K562 (cell line): ENCODE results near the gene ICAM2. TPM values are rescaled to one million over a fixed set of nuclear protein-coding genes. Genes with fewer than 3 reads are reported as not detected.

Experiments
- ARID1B ChIP-seq: fragments of 450-650 bp; IDR thresholded peaks from 2 replicates; pipeline ENCODE4 v1.6.1; 2016; ENCODE audit warnings: antibody characterized with exemption, mild to moderate bottlenecking, inconsistent platforms
- BDP1 ChIP-seq: IDR thresholded peaks from 3 replicates; pipeline ENCODE4 v1.6.1; 2011; ENCODE audit not compliant: insufficient read length, insufficient read depth
- BHLHE40 ChIP-seq: IDR thresholded peaks from 2 replicates; pipeline ENCODE4 v1.6.1; 2011; ENCODE audit warnings: low read length, improper control_type of control experiment
- FOSL1 ChIP-seq: fragments of 200-800 bp; sonication (Bioruptor generic); conservative IDR thresholded peaks from 2 replicates; pipeline ENCODE4 v1.6.1; 2016; ENCODE audit warnings: missing genetic modification characterization, missing compliant biosample characterization
- GATA2 ChIP-seq: sonication (generic); formaldehyde crosslinking; IDR thresholded peaks from 2 replicates; pipeline ENCODE4 v1.4.0; 2020; ENCODE audit warnings: mild to moderate bottlenecking, missing genetic modification reagents
- MAFG ChIP-seq: fragments of 450-650 bp; conservative IDR thresholded peaks from 2 replicates; pipeline ENCODE4 v1.6.1; 2016; ENCODE audit warnings: missing genetic modification characterization, missing compliant biosample characterization
- MEIS2 ChIP-seq: fragments of 450-650 bp; IDR thresholded peaks from 2 replicates; pipeline ENCODE4 v1.6.1; 2014; ENCODE audit warnings: mild to moderate bottlenecking; ENCODE audit not compliant: partially characterized antibody
- MYC ChIP-seq, 2 experiments: fragments of 250-450 bp in 1 of 2; sonication (Bioruptor Pico) in 1 of 2; IDR thresholded peaks; 2 replicates each; pipeline versions ENCODE4 v1.5.1 to v1.6.1; 2012 to 2021; ENCODE audit warnings: low read depth in 2 of 2, borderline replicate concordance in 1 of 2, improper control_type of control experiment in 1 of 2, low read length in 1 of 2, mild to moderate bottlenecking in 1 of 2, moderate library complexity in 1 of 2
- NCOR1 ChIP-seq: fragments of 450-650 bp; IDR thresholded peaks from 2 replicates; pipeline ENCODE4 v1.6.1; 2016; ENCODE audit warnings: mild to moderate bottlenecking, moderate library complexity
- NR2F6 ChIP-seq: fragments of 450-650 bp; formaldehyde crosslinking; IDR thresholded peaks from 2 replicates; pipeline ENCODE4 v1.4.0; 2020; ENCODE audit warnings: mild to moderate bottlenecking
- POLR2AphosphoS2 ChIP-seq: IDR thresholded peaks from 2 replicates; pipeline ENCODE4 v1.6.1; 2012; ENCODE audit warnings: low read length, improper control_type of control experiment
- PPARD ChIP-seq: fragments of 250-450 bp; sonication (Bioruptor Pico); IDR thresholded peaks from 2 replicates; pipeline ENCODE4 v1.8.0; 2022; ENCODE audit warnings: inconsistent platforms, mild to moderate bottlenecking, moderate library complexity
- RUNX1 ChIP-seq: sonication (generic); IDR thresholded peaks from 2 replicates; pipeline ENCODE4 v1.6.1; 2016; ENCODE audit warnings: antibody characterized with exemption, low read depth
- TCF3 ChIP-seq: sonication (generic); formaldehyde crosslinking; IDR thresholded peaks from 2 replicates; pipeline ENCODE4 v1.4.0; 2020; ENCODE audit warnings: mild to moderate bottlenecking, missing genetic modification reagents
- ZBTB17 ChIP-seq: fragments of 450-650 bp; formaldehyde crosslinking; IDR thresholded peaks from 2 replicates; pipeline ENCODE4 v1.4.0; 2020; ENCODE audit warnings: mild to moderate bottlenecking
- ZNF175 ChIP-seq: fragments of 200-800 bp; sonication (Bioruptor generic); IDR thresholded peaks from 2 replicates; pipeline ENCODE4 v1.6.1; 2016; ENCODE audit warnings: low read depth, mild to moderate bottlenecking, missing genetic modification characterization, missing compliant biosample characterization
- polyA plus RNA-seq, 8 experiments: library from polyadenylated mRNA; depleted of rRNA in 4 of 8; stranded (reverse) in 5 of 8; unstranded in 3 of 8; fragments of >200 nt; fragmentation: Nextera tagmentation in 2 of 8; fragmentation: Illumina TruSeq in 1 of 8; extraction: Ambion mirVana in 2 of 8; extraction: Trizol in 1 of 8; gene quantifications; 2 replicates each; pipeline versions ENCODE4 v1.2.1 to v1.2.3, GENCODE V29; 2011 to 2014; ENCODE audit warnings: inconsistent platforms in 1 of 8, missing spikeins in 1 of 8
- total RNA-seq, 7 experiments: library from RNA; depleted of rRNA in 6 of 7; stranded (reverse); fragments of >200 nt in 6 of 7; fragmentation: Illumina TruSeq in 2 of 7; extraction: Trizol in 2 of 7; gene quantifications; 2 replicates each; pipeline versions ENCODE4 v1.2.1 to v1.2.3, GENCODE V29; 2011 to 2021; ENCODE audit warnings: low replicate concordance in 1 of 7
- TF ChIP-seq, protein P1 (sequence below): fragments of 250-450 bp; sonication (Bioruptor Pico); IDR thresholded peaks from 2 replicates; pipeline ENCODE4 v1.4.0; 2020; ENCODE audit warnings: mild to moderate bottlenecking, moderate library complexity
- TF ChIP-seq, protein P2 (sequence below), 2 experiments: fragments of 450-650 bp; IDR thresholded peaks; 2 replicates each; pipeline ENCODE4 v1.6.1; 2018; ENCODE audit warnings: mild to moderate bottlenecking in 2 of 2, low read depth in 1 of 2; ENCODE audit not compliant: partially characterized antibody in 2 of 2

ICAM2 gene
- total and polyA plus RNA-seq, 9 of the 15 experiments (the other 6 are each of a cell fraction or from before 2014, with no cell fraction given): 37.9 to 89.4 (median 60.6) TPM

DNA sequence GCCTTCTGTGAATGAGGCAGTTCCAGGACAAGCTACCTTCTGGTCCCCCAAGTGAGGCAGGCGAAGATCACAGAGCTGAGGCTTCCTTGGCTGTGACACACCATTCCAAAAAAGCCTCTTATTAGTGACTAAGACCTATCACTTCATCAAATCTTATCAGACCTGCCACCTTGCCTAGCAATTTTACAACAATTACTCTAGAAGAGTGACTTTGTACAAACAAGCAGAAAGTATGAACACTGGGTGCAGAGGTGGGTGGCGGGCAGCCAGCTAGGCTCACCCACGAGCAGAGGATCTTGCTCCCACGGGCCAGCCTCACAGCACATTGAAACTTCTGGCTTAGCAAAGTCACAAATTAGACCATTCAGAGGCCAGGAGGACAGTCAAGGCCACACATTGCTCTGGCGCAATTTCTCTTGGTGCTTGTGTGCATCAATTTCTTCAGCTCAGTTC lies 2.2 kb upstream of the ICAM2 start (continued):
- TF ChIP-seq MYC (IDR thresholded peaks at IDR 0.05; ENCODE audit: low read depth, low read length) (0 out of 2 replicates have a peak, but pooled peaks have one; percentile 13), MYC (CRISPR knock-in tag; IDR thresholded peaks at IDR 0.05; ENCODE audit: borderline replicate concordance, low read depth) (no peak), PPARD (no peak), BHLHE40 (no peak), ARID1B (peak; percentile 89), POLR2AphosphoS2 (no peak), FOSL1 (peak; percentile 90), BDP1 (no peak), NCOR1 (no peak), ZNF175 (CRISPR knock-in tag) (no peak), NR2F6 (CRISPR knock-in tag) (no peak), GATA2 (CRISPR knock-in tag) (peak; percentile 62; the same call in 1 of the 2 replicates), TCF3 (CRISPR knock-in tag) (peak; percentile 78), MEIS2 (peak; percentile 16), ZBTB17 (CRISPR knock-in tag) (no peak), MAFG (tag) (peak; percentile 33; the same call in 1 of the 2 replicates), RUNX1 (no peak)
- TF ChIP-seq, protein P1, sequence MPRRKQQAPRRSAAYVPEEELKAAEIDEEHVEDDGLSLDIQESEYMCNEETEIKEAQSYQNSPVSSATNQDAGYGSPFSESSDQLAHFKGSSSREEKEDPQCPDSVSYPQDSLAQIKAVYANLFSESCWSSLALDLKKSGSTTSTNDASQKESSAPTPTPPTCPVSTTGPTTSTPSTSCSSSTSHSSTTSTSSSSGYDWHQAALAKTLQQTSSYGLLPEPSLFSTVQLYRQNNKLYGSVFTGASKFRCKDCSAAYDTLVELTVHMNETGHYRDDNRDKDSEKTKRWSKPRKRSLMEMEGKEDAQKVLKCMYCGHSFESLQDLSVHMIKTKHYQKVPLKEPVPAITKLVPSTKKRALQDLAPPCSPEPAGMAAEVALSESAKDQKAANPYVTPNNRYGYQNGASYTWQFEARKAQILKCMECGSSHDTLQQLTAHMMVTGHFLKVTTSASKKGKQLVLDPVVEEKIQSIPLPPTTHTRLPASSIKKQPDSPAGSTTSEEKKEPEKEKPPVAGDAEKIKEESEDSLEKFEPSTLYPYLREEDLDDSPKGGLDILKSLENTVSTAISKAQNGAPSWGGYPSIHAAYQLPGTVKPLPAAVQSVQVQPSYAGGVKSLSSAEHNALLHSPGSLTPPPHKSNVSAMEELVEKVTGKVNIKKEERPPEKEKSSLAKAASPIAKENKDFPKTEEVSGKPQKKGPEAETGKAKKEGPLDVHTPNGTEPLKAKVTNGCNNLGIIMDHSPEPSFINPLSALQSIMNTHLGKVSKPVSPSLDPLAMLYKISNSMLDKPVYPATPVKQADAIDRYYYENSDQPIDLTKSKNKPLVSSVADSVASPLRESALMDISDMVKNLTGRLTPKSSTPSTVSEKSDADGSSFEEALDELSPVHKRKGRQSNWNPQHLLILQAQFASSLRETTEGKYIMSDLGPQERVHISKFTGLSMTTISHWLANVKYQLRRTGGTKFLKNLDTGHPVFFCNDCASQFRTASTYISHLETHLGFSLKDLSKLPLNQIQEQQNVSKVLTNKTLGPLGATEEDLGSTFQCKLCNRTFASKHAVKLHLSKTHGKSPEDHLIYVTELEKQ (CRISPR knock-in tag): no peak
- TF ChIP-seq, protein P2, sequence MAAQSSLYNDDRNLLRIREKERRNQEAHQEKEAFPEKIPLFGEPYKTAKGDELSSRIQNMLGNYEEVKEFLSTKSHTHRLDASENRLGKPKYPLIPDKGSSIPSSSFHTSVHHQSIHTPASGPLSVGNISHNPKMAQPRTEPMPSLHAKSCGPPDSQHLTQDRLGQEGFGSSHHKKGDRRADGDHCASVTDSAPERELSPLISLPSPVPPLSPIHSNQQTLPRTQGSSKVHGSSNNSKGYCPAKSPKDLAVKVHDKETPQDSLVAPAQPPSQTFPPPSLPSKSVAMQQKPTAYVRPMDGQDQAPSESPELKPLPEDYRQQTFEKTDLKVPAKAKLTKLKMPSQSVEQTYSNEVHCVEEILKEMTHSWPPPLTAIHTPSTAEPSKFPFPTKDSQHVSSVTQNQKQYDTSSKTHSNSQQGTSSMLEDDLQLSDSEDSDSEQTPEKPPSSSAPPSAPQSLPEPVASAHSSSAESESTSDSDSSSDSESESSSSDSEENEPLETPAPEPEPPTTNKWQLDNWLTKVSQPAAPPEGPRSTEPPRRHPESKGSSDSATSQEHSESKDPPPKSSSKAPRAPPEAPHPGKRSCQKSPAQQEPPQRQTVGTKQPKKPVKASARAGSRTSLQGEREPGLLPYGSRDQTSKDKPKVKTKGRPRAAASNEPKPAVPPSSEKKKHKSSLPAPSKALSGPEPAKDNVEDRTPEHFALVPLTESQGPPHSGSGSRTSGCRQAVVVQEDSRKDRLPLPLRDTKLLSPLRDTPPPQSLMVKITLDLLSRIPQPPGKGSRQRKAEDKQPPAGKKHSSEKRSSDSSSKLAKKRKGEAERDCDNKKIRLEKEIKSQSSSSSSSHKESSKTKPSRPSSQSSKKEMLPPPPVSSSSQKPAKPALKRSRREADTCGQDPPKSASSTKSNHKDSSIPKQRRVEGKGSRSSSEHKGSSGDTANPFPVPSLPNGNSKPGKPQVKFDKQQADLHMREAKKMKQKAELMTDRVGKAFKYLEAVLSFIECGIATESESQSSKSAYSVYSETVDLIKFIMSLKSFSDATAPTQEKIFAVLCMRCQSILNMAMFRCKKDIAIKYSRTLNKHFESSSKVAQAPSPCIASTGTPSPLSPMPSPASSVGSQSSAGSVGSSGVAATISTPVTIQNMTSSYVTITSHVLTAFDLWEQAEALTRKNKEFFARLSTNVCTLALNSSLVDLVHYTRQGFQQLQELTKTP (IDR thresholded peaks at IDR 0.05; ENCODE audit: low read depth in 1 of 2, partially characterized antibody in 2 of 2): no peak
